K562 (cell line): Measurements from ENCODE around the gene GULP1. TPM values are rescaled to one million over a fixed set of nuclear protein-coding genes. Genes with fewer than 3 reads are reported as not detected.

Experiments used
- ATAC-seq: fragments of 200-7000 bp; cut with Tn5 transposase; 3 replicates; pipeline ENCODE4 v1.9.1; 2020; ENCODE audit warnings: moderate library complexity
- BruUV-seq: library from RNA; stranded (reverse); fragments of 400-500 nt; replicated peaks from 2 replicates; lab custom pipeline; 2021; lab: Mats Ljungman, UMichigan
- CTCF ChIA-PET: fragments of 300-600 bp; formaldehyde crosslinking; extraction: SDS; loops from one replicate; lab custom pipeline; 2021; ENCODE audit warnings: low intra/inter-chr PET ratio; lab: Yijun Ruan, JAX
- POLR2A ChIA-PET: fragments of 300-600, 350-650 bp; sonication (Branson Sonifier 250); formaldehyde crosslinking; extraction: SDS; loops from one replicate; lab custom pipeline; 2021; ENCODE audit warnings: antibody characterized with exemption, inconsistent platforms; lab: Yijun Ruan, JAX
- DNase-seq, 4 experiments: peaks; one replicate each; pipeline versions ENCODE4 v3.0.0 to v3.0.0-alpha.2; 2011 to 2018; ENCODE audit warnings: low spot score in 3 of 4, mixed read lengths in 3 of 4; ENCODE audit errors: extremely low read depth in 1 of 4
- FAIRE-seq: peaks from 2 replicates; lab custom pipeline; 2011; peaks lifted over from hg19 to GRCh38; lab: Jason Lieb, UNC
- H2AFZ ChIP-seq: 2 replicates; pipeline ENCODE4 v1.6.0; 2011; ENCODE audit warnings: low read depth, low read length, control low read depth, inconsistent platforms
- H3K27ac ChIP-seq: fragments of 200-600 bp; 3 replicates; pipeline ENCODE4 v1.8.0; 2011; ENCODE audit warnings: low read depth, mild to moderate bottlenecking, control low read depth, inconsistent platforms, low read length, moderate library complexity, mixed read lengths; ENCODE audit errors: extremely low read depth
- H3K27me3 ChIP-seq, 2 experiments: fragments of 300-600 bp in 1 of 2; 2 replicates in 1 of 2; 3 replicates in 1 of 2; pipeline versions ENCODE4 v1.6.0 to v1.8.0; 2011; ENCODE audit warnings: inconsistent platforms in 2 of 2, low read length in 2 of 2, mild to moderate bottlenecking in 1 of 2, mixed read lengths in 1 of 2, moderate library complexity in 1 of 2; ENCODE audit not compliant: control insufficient read depth in 2 of 2, insufficient read depth in 2 of 2
- H3K36me3 ChIP-seq: fragments of 300-600 bp; 3 replicates; pipeline ENCODE4 v1.8.0; 2011; ENCODE audit warnings: mild to moderate bottlenecking, low read length, inconsistent platforms; ENCODE audit not compliant: control insufficient read depth, insufficient read depth
- H3K4me1 ChIP-seq, 2 experiments: fragments of 200-600 bp in 1 of 2; replicated peaks in 1 of 2; 2 replicates in 1 of 2; 3 replicates in 1 of 2; pipeline versions ENCODE4 v1.5.1 to v1.8.0; 2011; ENCODE audit warnings: inconsistent platforms in 2 of 2, low read length in 2 of 2, mild to moderate bottlenecking in 1 of 2, mixed read lengths in 1 of 2, moderate library complexity in 1 of 2; ENCODE audit not compliant: control insufficient read depth in 2 of 2, insufficient read depth in 2 of 2
- H3K4me2 ChIP-seq: 2 replicates; pipeline ENCODE4 v1.6.1; 2011; ENCODE audit warnings: low read length, control low read depth, inconsistent platforms, mixed read lengths; ENCODE audit not compliant: insufficient read depth
- H3K4me3 ChIP-seq: fragments of 200-600 bp; sonication (generic), shearing (Covaris generic); 2 replicates; pipeline ENCODE4 v1.5.1; 2016; ENCODE audit warnings: control low read depth, inconsistent platforms
- H3K79me2 ChIP-seq: fragments of 200-600 bp; 3 replicates; pipeline ENCODE4 v1.8.0; 2011; ENCODE audit warnings: low read length, inconsistent platforms; ENCODE audit not compliant: control insufficient read depth, insufficient read depth
- H3K9ac ChIP-seq, 2 experiments: 2 replicates each; pipeline versions ENCODE4 v1.6.0 to v1.6.1; 2011; ENCODE audit warnings: low read depth in 2 of 2, low read length in 2 of 2, control low read depth in 1 of 2, inconsistent platforms in 1 of 2, mild to moderate bottlenecking in 1 of 2, mixed read lengths in 1 of 2; ENCODE audit not compliant: insufficient read depth in 1 of 2
- H3K9me1 ChIP-seq: one replicate; pipeline ENCODE4 v1.6.0; 2011; ENCODE audit warnings: inconsistent platforms, mild to moderate bottlenecking, low read length, moderate library complexity; ENCODE audit not compliant: control insufficient read depth, insufficient read depth
- H3K9me3 ChIP-seq: replicated peaks from 2 replicates; pipeline ENCODE4 v1.5.1; 2011; ENCODE audit warnings: low read depth, low read length, inconsistent platforms; ENCODE audit not compliant: control insufficient read depth, insufficient read depth
- H4K20me1 ChIP-seq: replicated peaks from 2 replicates; pipeline ENCODE4 v1.6.1; 2011; ENCODE audit warnings: low read length, inconsistent platforms, mixed read lengths; ENCODE audit not compliant: control insufficient read depth, insufficient read depth
- CEBPG ChIP-seq, 3 experiments: fragments of 200-800 bp in 1 of 3; sonication (Bioruptor generic) in 1 of 3; sonication (generic) in 1 of 3; formaldehyde crosslinking in 1 of 3; IDR thresholded peaks in 2 of 3; conservative IDR thresholded peaks in 1 of 3; 2 replicates each; pipeline versions ENCODE4 v1.6.1 to v1.8.0; 2016 to 2022; ENCODE audit warnings: missing compliant biosample characterization in 2 of 3, missing genetic modification characterization in 2 of 3, mild to moderate bottlenecking in 1 of 3, missing genetic modification reagents in 1 of 3
- FIP1L1 ChIP-seq: fragments of 200-400 bp; formaldehyde crosslinking; IDR thresholded peaks from 2 replicates; pipeline ENCODE4 v1.6.1; 2018; ENCODE audit warnings: mild to moderate bottlenecking, low read depth, low read length; ENCODE audit not compliant: poor library complexity, severe bottlenecking
- HLTF ChIP-seq: fragments of 450-650 bp; IDR thresholded peaks from 2 replicates; pipeline ENCODE4 v1.6.1; 2016
- HNRNPLL ChIP-seq: fragments of 200-400 bp; formaldehyde crosslinking; IDR thresholded peaks from 2 replicates; pipeline ENCODE4 v1.6.1; 2017; ENCODE audit warnings: low read length, low read depth, mild to moderate bottlenecking; ENCODE audit not compliant: poor library complexity, severe bottlenecking
- MEF2A ChIP-seq: IDR thresholded peaks from 2 replicates; pipeline ENCODE4 v1.6.1; 2011; ENCODE audit warnings: low read depth, mild to moderate bottlenecking, low read length, moderate library complexity; ENCODE audit not compliant: control insufficient read depth
- SMARCE1 ChIP-seq: fragments of 450-650 bp; IDR thresholded peaks from 2 replicates; pipeline ENCODE4 v1.7.1; 2016; ENCODE audit warnings: mild to moderate bottlenecking
- TRIM28 ChIP-seq: fragments of 450-650 bp; IDR thresholded peaks from 2 replicates; pipeline ENCODE4 v1.6.1; 2017
- ZNF609 ChIP-seq: sonication (generic); formaldehyde crosslinking; IDR thresholded peaks from 2 replicates; pipeline ENCODE4 v1.8.1; 2023; ENCODE audit warnings: missing genetic modification reagents, mild to moderate bottlenecking, borderline replicate concordance
- WGBS: fragments of 100-300 bp; shearing (Covaris generic); methylation state at CpG from one replicate; pipeline ENCODE4 v1.1.6; 2016; ENCODE audit warnings: low coverage, mixed read lengths; ENCODE audit not compliant: insufficient coverage; ENCODE audit errors: missing lambda C conversion rate; 5-methylcytosine and 5-hydroxymethylcytosine counted together
- in situ Hi-C: fragments of 300-500 bp; cut with MboI; formaldehyde crosslinking; loops from 4 replicates; pipeline ENCODE4 v1.15.0; 2018; ENCODE audit warnings: inconsistent platforms, mixed read lengths
- intact Hi-C: fragments of 100-400 bp; cut with micrococcal nuclease; formaldehyde crosslinking; loops from 2 replicates; pipeline ENCODE4 v1.14.2; 2022
- polyA plus RNA-seq, 8 experiments: library from polyadenylated mRNA; depleted of rRNA in 4 of 8; stranded (reverse) in 5 of 8; unstranded in 3 of 8; fragments of >200 nt; fragmentation: Nextera tagmentation in 2 of 8; fragmentation: Illumina TruSeq in 1 of 8; extraction: Ambion mirVana in 2 of 8; extraction: Trizol in 1 of 8; gene quantifications; 2 replicates each; pipeline versions ENCODE4 v1.2.1 to v1.2.3, GENCODE V29; 2011 to 2014; ENCODE audit warnings: inconsistent platforms in 1 of 8, missing spikeins in 1 of 8
- total RNA-seq, 7 experiments: library from RNA; depleted of rRNA in 6 of 7; stranded (reverse); fragments of >200 nt in 6 of 7; fragmentation: Illumina TruSeq in 2 of 7; extraction: Trizol in 2 of 7; gene quantifications; 2 replicates each; pipeline versions ENCODE4 v1.2.1 to v1.2.3, GENCODE V29; 2011 to 2021; ENCODE audit warnings: low replicate concordance in 1 of 7

GULP1 gene
- total and polyA plus RNA-seq, 9 of the 15 experiments (the other 6 are each of a cell fraction or from before 2014, with no cell fraction given), result 8.5 to 25.3 (median 19.5) TPM

- TF ChIP-seq ZNF609 (CRISPR knock-in tag) (no peak), FIP1L1 (no peak), MEF2A (no peak), SMARCE1 (no peak), TRIM28 (no peak), HLTF (no peak)
- TF ChIP-seq, all 486 proteins: peak for 0
Measured at GRCh38 chr2:188308483-188308882, 16.8 kb downstream of the GULP1 start (continued).

- intact Hi-C loops, result no loop called here
Measured at GRCh38 chr2:188309364-188309763, 17.7 kb downstream of the GULP1 start.

More at GRCh38 chr2:188309364-188309763, 17.7 kb downstream of the GULP1 start:
- no peaks in the 10 kb centered on the region for H3K36me3 ChIP-seq
- TF ChIP-seq CEBPG (CRISPR knock-in tag; IDR thresholded peaks at IDR 0.05) (no peak), CEBPG (tag; conservative IDR thresholded peaks at IDR 0.05 in 1 of 2, IDR thresholded peaks at IDR 0.05 in 1 of 2) (peak; percentile 30 to 60; a peak in 2 of 4 replicates), HNRNPLL (no peak)
- H3K9me1 ChIP-seq, result no peaks in the 10 kb centered on the region
- no peak for ATAC-seq
- WGBS, result 79% methylated on average over 4 of the region's 4 CpGs
- no peak overlapping the region for H3K4me3 ChIP-seq
- H3K79me2 ChIP-seq, result peaks cover 43% of the 10 kb centered on the region
- in situ Hi-C loops, result no loop called here
- no peak for DNase-seq
- H4K20me1 ChIP-seq, result no peaks in the 10 kb centered on the region
- BruUV-seq, result no TSS peak
- H3K27ac ChIP-seq, result no peak overlapping the region
- H3K9ac ChIP-seq, result no peak overlapping the region
- H3K4me2 ChIP-seq, result no peak overlapping the region
- ChIA-PET CTCF (no interaction called here), POLR2A (interaction anchor here (0.6 to 3.1 kb wide), 3 partner anchors 9 to 16 kb away, joined by 3 to 14 read pairs (median 3); partner anchors contain the start of gene GULP1)
- FAIRE-seq, result no peak
- H2AFZ ChIP-seq, result no peak overlapping the region
- no peaks in the 10 kb centered on the region for H3K9me3 ChIP-seq
- peaks cover 0 to 2% of the 10 kb centered on the region in 2 experiments; a peak in 1 of 5 replicates for H3K4me1 ChIP-seq
- H3K27me3 ChIP-seq, result no peaks in the 10 kb centered on the region
